GM19395 (cell line): ENCODE measurements around the gene HIVEP1.

ENCODE experiments used
- ATAC-seq: cut with Tn5 transposase; IDR thresholded peaks from one replicate; pipeline ENCODE4 v1.9.1; 2021; ENCODE audit warnings: mild to moderate bottlenecking, moderate library complexity; ENCODE audit not compliant: unreplicated experiment

HIVEP1 gene

GRCh38 chr6:11992086-11992485 lies 20.0 kb upstream of the HIVEP1 start:
- ATAC-seq = no peak

- ATAC-seq = no peak
Measured at GRCh38 chr6:11994875-11995461, 17.1 kb upstream of the HIVEP1 start.

GRCh38 chr6:11996751-11997150 lies 15.4 kb upstream of the HIVEP1 start:
- no peak for ATAC-seq

- no peak for ATAC-seq
Measured at GRCh38 chr6:11999246-11999645, 12.9 kb upstream of the HIVEP1 start.

- ATAC-seq = no peak
Measured at GRCh38 chr6:12000174-12000573, 11.9 kb upstream of the HIVEP1 start.

GRCh38 chr6:12001004-12001705 lies 11.0 kb upstream of the HIVEP1 start:
- ATAC-seq = no peak

- no peak for ATAC-seq
Measured at GRCh38 chr6:12001706-12002435, 10.2 kb upstream of the HIVEP1 start.

- no peak for ATAC-seq
Measured at GRCh38 chr6:12007473-12007872, 4.6 kb upstream of the HIVEP1 start.

GRCh38 chr6:12007887-12008286 lies 4.2 kb upstream of the HIVEP1 start:
- no peak for ATAC-seq

- peak; percentile 42 for ATAC-seq
Measured at GRCh38 chr6:12008366-12009179, 3.5 kb upstream of the HIVEP1 start.

- ATAC-seq = no peak
Measured at GRCh38 chr6:12009180-12009685, 2.9 kb upstream of the HIVEP1 start.

- no peak for ATAC-seq
Measured at GRCh38 chr6:12009876-12010634, 2.1 kb upstream of the HIVEP1 start.

GRCh38 chr6:12010635-12011275 lies 1.4 kb upstream of the HIVEP1 start:
- ATAC-seq = peak; percentile 44

GRCh38 chr6:12011276-12012037 lies 655 bp upstream of the HIVEP1 start:
- ATAC-seq = peak; percentile 58

- no peak for ATAC-seq
Measured at GRCh38 chr6:12012558-12013306, 620 bp downstream of the HIVEP1 start.

GRCh38 chr6:12013307-12013719 lies 1.2 kb downstream of the HIVEP1 start:
- ATAC-seq = no peak

GRCh38 chr6:12014027-12014872 lies 2.1 kb downstream of the HIVEP1 start:
- no peak for ATAC-seq

- ATAC-seq = no peak
Measured at GRCh38 chr6:12014873-12015149, 2.7 kb downstream of the HIVEP1 start.
